NCI-H1105 treated with DMSO at 0.1 percent for 48 hours (cell line): Measurements from ENCODE around the gene EIF3B.
A peak's percentile ranks its signal among the peaks of the same experiment; 100 is the strongest.
"Not testable (repeated sequence)": the region's sequence is repeated elsewhere in the genome, so short reads cannot be mapped to it uniquely, and the experiment has no call there.

ENCODE experiments used
- DNase-seq: peaks from one replicate; lab custom pipeline; 2025; lab: John Stamatoyannopoulos, UW

The EIF3B gene

DNA sequence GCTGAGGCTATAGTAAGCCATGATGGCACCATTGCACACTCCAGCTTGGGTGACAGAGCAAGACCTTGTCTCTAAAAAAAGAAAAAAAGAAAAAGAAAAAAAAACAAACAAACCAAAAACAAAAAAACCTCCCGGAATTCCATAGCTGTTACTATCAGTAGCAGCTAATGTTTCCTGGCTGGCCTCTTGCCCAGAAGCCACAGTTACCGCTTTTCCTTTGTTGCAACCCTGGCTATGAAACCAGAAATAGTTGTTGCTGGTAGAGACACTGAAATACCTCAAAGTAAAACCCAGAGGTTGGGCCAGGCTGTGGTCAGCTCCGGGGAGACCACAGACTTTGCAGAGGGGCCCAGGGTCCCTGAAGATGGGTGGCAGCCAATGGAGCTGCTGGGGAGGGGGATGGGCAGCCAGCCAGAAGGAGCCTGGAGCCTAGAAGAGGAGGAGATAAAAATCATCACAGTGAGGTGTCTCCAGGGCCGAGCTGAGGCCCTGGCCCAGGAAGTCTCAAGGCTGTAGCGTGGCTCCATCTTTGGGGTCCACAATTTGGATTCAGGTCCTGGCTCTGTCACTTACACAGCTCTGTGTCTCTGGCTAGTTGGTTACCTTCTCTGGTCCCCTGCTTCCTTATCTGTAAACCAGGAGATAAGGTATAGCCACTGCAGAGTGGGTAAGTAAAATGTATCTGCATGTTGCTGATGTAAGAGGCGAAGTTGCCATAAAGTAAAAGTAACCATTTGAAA, 45.4 kb downstream of the EIF3B start:
- DNase-seq: peak; percentile 51

DNA sequence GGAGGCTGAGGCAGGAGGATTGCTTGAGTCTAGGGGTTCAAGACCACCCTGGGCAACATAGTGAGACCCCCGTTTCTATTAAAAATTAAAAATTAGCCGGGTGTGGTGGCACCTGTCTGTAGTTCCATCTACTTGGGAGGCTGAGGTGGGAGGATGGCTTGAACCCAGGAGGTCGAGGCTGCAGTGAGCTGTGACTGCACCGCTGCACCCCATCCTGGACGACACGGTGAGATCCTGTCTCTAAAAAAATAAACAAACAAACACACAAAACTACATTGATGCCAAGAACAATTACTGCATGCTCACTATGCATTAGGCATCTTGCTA, 48.0 kb downstream of the EIF3B start:
- DNase-seq: no peak

DNA sequence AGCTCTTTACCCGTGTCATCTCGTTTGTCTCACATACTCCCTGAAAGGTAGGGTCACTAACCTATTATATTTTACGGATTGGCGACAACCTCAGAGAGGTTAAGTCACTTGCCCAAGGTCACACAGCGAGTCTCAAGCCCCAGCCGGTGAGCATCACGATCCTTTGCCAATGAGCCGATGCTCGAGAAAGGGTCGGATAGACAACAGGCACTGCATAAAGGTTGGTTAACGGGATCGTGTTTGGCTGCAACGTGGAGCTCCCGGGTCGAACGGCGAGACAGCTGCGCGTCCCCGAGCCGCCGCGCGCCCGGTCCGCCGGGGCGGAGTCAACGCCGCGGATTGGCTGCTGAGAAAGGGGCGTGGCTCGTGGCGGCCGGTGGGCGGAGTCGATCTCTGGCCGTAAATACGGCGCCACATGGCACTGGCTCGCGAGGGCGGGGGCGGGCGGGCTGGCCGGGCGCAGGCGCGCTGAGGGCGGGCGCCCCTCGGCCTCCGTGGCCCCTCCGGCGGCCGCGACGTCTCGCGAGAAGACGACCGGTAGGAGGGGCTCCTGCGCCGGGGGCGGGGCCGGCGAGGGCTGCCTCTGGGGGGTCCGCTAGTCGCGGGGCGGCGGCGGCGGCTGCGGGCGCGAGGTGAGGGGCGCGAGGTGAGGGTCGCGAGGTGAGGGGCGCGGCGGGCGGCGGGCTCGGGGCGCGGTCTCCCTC, 48.5 kb downstream of the EIF3B start, which contains the start of gene CHST12:
Gene CHST12, plus strand, starts transcription at position 598 of the 704 bp plus-strand sequence. CDS start 29,029 bp downstream, outside the sequence.
- DNase-seq: peak; percentile 88

DNA sequence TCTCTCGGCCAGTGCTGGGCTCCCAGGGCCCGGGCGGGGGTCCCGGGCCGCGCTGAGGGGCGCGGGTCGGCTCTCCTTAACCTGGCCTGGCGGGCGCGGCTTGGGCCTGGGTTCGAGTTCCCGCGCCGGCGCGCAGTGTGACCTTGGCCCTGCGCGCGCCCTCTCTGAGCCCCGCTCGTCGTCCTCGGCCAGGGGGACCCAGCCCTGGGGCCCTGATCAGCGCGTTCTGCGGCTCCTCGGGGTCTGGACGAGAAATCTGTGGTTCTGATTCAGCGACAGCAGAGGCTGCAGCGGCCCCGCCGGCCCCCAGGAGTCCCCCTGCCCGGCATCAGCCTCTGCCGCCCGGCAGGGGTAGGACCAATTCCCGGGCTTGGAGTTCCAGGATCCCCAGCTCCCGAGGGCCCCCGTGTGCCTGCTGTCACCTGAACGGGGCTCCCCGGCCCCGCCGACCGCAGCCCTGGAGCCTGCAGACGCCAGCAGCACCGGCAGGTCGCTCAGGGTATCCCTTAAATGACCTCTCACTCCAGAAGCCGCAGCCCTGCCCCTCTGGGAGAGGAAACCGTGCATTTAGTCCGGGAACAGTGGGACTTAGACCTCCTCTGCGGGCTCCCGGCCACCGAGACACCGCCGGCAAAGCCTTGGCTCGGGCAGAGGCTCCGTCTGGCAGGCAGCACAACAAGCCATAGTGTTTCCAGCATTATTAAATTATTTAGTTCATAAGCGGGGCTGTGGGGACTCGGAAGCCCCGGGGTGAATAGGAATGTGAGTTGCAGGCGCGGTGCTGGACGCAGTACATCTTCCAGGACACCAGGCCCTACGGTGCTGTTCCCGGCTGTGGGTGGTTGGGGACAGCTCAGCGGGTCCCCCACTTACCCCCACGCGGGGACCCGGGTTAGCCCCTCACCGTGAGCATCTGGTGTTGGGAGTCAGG, 49.4 kb downstream of the EIF3B start:
- no peak for DNase-seq

DNA sequence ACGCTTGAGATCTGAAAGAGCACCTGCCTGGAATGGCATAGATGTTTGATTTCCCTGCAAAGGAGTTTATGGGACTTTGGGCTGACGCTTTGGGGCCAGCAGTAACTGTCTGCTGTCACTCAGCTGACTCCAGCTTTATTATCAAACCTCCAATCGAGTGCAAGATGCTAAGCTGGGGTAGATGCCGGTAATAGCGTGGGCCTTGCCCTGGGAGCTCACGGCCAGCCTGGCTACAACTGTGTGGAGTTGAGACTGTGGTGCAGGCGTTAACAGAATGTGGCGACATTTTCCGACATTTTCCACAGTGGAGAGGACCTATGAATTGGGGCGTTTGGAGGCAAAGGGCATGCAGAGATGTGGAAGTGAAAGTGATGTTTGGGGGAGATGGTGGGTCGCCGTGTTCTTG, 50.1 kb downstream of the EIF3B start:
- no peak for DNase-seq

DNA sequence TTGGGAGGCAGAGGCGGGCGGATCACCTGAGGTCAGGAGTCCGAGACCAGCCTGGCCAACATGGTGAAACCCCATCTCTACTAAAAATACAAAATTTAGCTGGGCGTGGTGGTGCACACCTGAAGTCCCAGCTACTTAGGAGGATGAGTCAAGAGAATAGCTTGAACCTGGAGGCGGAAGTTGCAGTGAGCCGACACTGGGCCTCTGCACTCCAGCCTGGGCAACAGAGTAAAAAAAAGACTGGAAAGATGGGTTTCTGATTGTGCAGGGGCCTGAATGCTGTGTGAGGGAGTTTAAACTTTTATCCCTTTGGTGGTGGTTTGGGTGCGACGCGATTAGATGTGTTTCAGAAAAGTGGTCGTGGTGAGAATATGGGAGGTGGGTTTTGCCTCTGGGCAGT, 50.6 kb downstream of the EIF3B start:
- DNase-seq: no peak

DNA sequence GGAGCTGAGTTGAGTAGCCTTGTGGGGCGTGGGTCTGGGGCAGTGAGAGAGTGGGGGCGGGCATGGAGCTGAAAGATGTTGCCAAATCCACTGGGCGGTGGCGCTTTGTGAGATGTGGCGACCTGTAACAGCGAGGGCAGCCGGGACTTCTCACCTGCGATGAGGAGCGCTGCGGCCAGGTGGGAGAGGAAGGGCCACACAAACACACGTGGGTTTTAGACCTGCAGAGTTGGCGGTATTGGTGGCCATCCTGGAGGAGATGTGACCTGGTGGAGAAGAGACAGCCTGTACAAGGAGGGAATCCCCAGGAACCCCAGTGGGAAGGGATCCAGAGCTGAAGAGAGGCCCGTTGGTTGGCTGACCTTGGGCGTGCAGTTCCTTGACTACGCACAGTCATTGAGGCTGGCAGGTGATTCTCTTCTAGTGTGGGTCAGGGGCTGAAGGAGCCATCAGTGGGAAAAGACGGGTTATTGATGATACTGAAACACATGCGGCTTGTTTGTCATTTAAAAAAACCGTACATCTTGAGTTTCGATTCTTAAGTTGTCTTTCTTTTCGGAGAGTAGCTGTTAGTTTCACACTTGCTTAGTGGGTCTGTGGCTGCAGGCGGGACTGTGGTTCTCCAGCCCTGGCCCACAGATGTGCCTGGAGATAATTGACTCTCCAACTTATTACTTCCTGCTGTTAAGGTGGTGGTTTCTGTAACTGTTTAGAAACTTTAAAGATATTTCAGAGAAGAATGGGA, 51.1 kb downstream of the EIF3B start:
- DNase-seq: no peak

DNA sequence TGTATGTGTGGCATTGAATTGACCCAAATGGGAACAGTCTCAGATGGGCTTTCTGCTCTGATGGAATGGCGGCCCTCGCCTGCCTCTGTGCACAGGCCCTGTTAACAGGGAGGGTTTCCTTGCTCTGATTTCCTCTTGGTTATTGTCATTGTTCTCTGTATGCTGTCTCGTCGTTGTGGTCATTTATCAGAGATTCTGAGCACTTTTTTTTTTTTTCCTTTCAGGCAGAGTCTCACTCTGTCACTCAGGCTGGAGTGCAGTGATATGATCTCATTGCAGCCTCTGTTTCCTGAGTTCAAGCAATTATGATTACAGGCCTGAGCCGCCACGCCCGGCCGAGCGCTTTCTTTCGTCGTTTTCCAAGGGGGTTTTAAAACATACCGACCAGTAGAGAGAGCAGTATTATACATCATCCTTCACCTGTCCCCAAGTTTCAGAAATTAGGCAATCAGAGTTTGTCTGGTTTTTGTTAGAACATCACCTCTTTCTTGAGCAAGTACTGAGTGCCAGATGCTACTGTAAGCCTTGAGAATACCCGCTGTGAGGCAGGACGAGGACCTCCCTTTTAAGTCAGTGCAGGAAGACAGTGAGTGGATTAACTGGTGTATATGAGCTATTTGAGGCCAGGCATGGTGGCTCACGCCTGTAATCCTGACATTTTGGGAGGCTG, 55.3 kb downstream of the EIF3B start:
- no peak for DNase-seq

DNA sequence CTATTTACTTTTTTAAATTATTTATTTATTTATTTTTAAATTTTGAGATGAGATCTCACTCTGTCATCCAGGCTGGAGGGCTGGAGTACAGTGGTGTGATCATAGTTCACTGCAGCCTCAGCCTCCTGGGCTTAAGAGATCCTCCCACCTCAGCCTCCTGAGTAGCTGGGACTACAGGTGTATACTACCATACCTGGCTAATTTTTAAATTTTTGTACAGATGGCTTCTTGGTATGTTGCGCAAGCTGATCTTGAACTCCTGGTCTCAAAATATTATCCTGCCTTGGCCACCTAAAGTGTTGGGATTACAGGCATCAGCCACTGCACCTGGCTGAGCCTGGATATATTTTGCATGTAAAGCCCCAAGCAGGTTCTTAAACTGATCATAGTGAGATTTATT, 56.4 kb downstream of the EIF3B start:
- no peak for DNase-seq

DNA sequence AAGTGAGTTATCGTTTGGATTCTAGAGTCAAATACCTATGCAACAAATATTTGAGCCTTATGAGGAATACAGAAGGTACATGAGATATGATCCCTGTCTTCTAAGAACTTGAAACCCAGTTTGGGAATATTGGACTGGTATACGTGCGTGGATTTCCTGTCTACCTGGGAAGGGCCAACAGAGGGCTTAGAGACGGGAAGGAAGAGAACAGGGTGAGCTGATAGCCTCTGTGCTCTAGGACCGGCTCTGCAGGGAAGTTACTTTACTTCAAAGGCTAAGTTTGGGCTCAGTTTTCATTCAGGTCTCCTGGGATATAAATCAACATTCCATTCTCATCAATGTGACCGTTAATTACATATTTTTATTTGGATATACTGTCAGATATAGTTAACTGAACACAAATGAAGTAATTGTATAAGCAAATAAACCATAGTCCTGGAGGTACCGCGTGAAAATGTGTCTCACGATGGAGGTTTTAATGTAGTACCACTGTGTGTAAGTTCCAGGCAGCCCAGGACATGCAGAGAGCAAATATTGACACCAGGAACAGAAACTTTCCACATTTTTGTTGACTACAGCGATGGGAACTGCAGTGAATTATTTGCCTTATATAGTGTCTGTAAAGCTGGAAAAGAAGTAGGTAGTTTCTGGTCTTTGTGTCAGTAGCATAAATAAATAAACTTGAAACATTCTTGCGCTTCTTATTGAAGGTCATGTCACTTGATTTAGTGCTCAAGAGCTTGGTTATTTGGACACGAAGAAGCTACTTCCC, 57.4 kb downstream of the EIF3B start:
- no peak for DNase-seq

DNA sequence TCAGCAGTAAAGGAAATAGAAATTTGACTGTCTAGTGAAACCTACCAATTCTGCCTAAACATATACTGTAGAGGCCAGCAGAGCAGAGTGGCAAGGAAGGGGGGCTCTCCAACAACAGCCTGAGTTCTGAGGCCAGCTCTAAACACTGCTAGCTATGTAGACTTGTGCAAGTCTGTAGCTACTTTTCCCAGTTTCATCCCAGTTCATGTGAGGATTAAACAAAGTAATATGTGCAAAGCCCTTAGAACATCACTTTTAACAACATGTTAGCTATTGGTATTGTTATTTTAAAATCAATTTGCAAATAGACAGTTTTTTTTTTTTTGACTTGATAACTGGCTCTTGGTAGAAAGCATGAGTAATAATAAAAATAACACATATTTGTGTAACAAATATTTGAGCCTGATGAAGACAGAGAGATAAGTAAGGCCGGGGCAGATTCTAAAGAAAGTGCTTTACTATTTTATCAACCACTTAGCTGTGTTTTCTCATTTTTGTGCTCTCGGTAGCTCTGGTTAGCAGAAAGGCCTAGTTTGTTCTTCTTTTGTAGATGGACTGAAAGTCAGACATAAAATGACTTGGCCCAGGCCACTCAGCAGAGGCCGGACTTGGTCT, 58.1 kb downstream of the EIF3B start:
- no peak for DNase-seq

DNA sequence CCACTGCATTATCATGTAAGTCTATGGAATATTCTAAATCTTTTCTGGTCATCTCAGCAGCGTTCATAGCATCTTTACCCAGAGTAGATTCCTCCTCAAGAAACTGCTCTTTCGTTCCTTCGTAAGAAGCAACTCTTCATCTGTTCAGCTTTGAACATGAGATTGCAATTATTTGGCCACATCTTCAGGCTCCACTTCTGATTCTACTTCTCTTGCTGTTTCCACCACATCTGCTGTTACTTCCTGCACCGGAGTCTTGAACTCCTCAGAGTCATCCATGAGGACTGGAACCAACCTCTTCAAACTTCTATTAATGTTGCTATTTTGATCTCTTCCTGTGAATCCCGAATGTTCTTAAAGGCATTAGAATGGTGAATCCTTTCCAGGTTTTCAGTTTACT, 61.4 kb downstream of the EIF3B start:
- no peak for DNase-seq

DNA sequence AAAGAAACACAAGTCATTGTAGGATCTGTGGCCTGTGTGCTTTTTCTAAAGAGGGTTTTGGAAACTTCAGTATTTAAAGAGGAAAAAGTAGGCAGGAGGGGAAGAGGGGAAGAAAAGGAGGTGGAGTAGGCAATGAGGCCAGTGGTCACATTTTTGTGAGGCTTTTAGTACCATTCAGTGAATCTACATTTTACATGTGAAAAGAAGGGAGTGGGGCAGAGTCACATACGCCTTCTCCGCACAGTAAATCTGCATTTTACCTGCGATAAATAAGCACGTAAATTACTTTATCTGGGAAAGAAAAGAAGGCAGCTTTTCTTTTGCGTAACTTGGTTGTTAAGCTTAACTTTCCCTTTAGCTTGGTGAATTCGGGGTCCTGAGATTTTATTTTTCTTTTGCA, 62.0 kb downstream of the EIF3B start:
- DNase-seq: no peak

DNA sequence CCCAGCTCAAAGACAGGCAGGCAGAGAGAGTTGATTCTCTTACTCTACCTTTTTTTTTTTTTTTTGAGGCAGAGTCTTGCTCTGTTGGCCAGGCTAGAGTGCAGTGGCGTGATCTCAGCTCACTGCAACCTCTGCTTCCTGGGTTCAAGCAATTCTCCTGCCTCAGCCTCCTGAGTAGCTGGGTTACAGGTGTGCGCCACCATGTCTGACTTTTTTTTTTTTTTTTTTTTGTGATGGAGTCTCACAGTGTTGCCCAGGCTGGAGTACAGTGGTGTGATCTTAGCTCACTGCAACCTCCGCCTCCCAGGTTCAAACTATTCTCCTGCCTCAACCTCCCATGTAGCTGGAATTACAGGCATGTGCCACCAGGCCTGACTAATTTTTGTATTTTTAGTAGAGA, 62.6 kb downstream of the EIF3B start:
- DNase-seq: not testable (repeated sequence)

DNA sequence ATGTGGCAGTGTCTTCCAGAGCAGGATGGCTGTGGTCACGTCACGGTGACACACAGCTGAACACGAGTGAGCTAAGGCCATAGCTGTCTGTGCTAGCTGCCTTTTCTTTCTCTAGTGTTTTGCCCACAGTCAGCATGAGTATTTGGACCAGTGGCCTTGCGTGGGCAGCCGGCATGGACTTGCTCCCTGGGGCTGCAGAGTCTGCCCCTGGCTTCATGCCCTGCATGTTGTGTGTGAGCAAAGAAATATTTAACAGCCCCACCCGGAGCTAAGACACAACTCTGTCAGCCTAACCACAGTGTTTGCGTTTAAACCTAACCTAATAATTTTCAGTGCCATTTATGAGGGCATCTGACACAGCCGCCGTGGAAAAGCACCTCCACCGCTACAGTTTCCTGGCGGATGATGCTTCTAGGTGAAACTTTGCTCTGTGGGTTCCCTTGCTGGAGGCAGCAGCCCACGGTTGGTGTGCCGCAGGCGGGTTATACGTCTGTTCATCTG, 63.4 kb downstream of the EIF3B start:
- DNase-seq: no peak

DNA sequence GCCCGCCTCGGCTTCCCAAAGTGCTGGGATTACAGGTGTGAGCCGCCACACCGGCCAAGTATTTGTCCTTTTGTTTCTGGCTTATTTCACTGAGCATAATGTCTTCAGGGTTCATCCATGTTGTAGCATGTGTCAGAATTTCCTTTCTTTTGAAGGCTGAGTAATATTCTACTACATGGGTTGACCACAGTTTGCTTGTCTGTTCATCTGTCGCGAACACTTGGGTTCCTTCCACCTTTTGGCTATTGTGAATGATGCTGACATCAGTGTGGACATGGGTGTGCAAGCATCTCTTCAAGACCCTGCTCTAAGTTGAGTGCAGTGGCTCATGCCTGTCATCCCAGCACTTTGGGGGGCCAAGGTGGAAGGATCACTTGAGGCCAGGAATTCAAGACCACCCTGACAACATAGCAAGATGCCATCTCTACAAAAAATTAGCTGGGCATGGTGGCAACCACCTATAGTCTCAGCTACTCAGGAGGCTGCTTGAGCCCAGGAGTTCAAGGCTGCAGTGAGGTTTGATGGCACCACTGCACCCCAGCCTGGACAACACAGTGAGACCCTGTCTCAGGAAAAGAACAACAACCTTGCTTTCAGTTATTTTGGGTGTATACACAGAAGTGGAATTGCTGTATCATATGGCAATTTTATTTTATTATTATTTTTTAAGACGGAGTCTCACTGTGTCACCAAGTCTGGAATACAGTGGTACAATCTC, 65.7 kb downstream of the EIF3B start:
- DNase-seq: no peak

DNA sequence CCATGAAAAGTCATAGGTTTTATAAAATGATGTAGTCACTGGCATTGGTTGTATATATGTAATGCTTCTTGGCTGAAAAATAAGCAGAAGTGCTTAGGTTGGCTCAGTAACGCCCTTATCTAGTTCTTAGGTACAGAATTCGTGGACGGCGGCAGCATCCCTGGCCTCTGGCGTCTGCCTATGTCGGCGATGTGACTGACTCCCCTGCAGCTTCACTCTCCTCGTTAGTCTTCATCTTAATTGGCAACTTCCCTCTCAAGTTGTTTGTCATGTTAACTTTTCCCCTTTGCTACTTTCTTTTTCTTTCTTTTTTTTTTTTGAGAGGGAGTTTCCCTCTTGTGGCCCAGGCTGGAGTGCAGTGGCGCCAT, 67.3 kb downstream of the EIF3B start:
- no peak for DNase-seq

DNA sequence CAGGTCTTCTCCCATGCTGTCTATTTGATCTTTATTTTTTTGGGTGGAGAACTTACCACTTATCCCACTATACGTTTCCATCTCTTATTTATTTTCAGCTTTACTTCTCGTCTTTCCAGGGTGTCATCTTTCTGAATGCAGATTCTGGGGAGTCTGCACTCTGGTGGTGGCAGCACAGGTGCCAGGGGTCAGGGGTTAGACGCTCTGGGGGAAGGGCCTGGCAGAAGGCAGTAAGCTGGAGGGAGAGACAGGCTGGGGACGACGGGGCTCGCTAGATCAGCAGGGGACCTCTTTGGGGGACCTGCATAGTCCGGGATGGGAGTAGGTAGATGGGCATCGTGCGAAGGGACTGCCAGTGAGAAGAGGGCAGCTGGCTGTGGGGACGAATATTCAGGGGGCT, 71.1 kb downstream of the EIF3B start:
- DNase-seq: no peak
